Measurements from ENCODE around the gene POU4F3. TPM values are rescaled to one million over a fixed set of nuclear protein-coding genes. Genes with fewer than 3 reads are reported as not detected.

Gene POU4F3
- total RNA-seq, 1 experiment from 2014 or later: not detected

DNA sequence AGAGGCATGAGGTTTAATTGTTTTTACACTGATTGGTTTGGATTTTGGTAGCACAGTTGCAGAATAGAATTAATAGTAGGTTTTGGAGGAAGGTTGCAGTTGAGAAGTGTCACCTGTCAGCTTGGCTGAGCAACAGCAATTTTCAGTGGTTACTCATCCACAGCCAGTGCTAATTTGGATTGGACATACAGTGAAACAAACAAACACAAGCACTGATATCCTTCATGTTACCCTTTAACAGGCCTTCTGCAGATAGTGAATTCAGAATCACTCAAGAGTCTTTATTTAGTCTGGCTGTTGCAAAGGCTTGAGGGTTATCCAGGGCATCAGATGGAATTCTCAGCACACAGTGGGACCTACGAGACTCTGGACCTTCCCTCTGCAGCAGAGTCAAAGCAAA is 31.8 kb upstream of the POU4F3 start:
- no peak for ATAC-seq
- peaks cover 10% of the 10 kb centered on the region for H3K4me1 Mint-ChIP-seq
- no peaks in the 10 kb centered on the region for H3K36me3 Mint-ChIP-seq
- ChIA-PET CTCF (no interaction called here), POLR2A (no interaction called here)
- TF ChIP-seq, protein P1, sequence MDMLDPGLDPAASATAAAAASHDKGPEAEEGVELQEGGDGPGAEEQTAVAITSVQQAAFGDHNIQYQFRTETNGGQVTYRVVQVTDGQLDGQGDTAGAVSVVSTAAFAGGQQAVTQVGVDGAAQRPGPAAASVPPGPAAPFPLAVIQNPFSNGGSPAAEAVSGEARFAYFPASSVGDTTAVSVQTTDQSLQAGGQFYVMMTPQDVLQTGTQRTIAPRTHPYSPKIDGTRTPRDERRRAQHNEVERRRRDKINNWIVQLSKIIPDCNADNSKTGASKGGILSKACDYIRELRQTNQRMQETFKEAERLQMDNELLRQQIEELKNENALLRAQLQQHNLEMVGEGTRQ (CRISPR knock-in tag; IDR thresholded peaks at IDR 0.05): no peak
- TF ChIP-seq CBFB (CRISPR knock-in tag; IDR thresholded peaks at IDR 0.05; ENCODE audit: low read depth) (no peak), NFYB (CRISPR knock-in tag; conservative IDR thresholded peaks at IDR 0.05; ENCODE audit: low read depth) (no peak), RELA (CRISPR knock-in tag; IDR thresholded peaks at IDR 0.05; ENCODE audit: borderline replicate concordance) (no peak), FOXP1 (CRISPR knock-in tag; IDR thresholded peaks at IDR 0.05; ENCODE audit: borderline replicate concordance) (no peak), NFE2L1 (CRISPR knock-in tag; IDR thresholded peaks at IDR 0.05) (no peak), ZNF416 (CRISPR knock-in tag; IDR thresholded peaks at IDR 0.05) (no peak), NR2C2 (CRISPR knock-in tag; IDR thresholded peaks at IDR 0.05) (no peak), PRRX2 (CRISPR knock-in tag; IDR thresholded peaks at IDR 0.05) (no peak), RORB (CRISPR knock-in tag; IDR thresholded peaks at IDR 0.05) (no peak), OVOL2 (CRISPR knock-in tag; IDR thresholded peaks at IDR 0.05; ENCODE audit: borderline replicate concordance) (no peak), SOX15 (CRISPR knock-in tag; IDR thresholded peaks at IDR 0.05) (no peak), KAT7 (CRISPR knock-in tag; IDR thresholded peaks at IDR 0.05; ENCODE audit: borderline replicate concordance) (no peak)
- TF ChIP-seq, protein P2, sequence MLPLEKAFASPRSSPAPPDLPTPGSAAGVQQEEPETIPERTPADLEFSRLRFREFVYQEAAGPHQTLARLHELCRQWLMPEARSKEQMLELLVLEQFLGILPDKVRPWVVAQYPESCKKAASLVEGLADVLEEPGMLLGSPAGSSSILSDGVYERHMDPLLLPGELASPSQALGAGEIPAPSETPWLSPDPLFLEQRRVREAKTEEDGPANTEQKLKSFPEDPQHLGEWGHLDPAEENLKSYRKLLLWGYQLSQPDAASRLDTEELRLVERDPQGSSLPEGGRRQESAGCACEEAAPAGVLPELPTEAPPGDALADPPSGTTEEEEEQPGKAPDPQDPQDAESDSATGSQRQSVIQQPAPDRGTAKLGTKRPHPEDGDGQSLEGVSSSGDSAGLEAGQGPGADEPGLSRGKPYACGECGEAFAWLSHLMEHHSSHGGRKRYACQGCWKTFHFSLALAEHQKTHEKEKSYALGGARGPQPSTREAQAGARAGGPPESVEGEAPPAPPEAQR (CRISPR knock-in tag; IDR thresholded peaks at IDR 0.05): no peak
- TF ChIP-seq, protein P3, sequence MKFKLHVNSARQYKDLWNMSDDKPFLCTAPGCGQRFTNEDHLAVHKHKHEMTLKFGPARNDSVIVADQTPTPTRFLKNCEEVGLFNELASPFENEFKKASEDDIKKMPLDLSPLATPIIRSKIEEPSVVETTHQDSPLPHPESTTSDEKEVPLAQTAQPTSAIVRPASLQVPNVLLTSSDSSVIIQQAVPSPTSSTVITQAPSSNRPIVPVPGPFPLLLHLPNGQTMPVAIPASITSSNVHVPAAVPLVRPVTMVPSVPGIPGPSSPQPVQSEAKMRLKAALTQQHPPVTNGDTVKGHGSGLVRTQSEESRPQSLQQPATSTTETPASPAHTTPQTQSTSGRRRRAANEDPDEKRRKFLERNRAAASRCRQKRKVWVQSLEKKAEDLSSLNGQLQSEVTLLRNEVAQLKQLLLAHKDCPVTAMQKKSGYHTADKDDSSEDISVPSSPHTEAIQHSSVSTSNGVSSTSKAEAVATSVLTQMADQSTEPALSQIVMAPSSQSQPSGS (CRISPR knock-in tag; IDR thresholded peaks at IDR 0.05; ENCODE audit: borderline replicate concordance, low read depth): no peak
- TF ChIP-seq, protein P4, sequence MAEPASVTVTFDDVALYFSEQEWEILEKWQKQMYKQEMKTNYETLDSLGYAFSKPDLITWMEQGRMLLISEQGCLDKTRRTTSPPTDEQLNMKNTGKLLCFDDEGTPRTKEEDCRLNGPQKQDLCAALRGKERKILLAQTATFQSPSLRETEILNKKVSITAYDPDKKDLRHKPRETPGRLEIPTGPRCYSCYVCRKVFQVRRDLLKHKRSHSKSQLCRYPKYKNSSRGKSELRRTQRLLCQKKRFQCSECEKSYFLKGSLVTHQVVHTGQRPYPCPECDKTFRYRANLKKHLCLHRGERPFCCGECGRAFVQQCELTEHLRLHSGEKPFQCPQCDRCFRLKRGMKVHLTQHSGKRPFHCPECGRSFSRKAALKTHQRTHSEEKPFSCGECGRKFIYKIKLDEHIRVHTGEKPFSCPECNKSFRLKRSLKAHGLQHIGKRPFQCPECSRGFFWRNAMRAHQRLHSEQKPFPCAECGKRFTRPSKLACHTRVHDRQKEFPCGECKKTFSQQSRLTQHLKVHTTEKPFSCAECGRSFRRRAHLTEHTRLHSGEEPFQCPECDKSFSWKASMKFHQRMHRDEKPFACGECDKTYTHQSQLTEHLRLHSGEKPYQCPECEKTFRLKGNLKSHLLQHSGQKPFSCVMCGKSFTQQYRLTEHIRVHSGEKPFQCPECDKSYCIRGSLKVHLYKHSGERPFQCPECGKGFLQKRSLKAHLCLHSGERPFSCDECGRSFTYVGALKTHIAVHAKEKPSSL (CRISPR knock-in tag; conservative IDR thresholded peaks at IDR 0.05): no peak
- TF ChIP-seq, protein P5, sequence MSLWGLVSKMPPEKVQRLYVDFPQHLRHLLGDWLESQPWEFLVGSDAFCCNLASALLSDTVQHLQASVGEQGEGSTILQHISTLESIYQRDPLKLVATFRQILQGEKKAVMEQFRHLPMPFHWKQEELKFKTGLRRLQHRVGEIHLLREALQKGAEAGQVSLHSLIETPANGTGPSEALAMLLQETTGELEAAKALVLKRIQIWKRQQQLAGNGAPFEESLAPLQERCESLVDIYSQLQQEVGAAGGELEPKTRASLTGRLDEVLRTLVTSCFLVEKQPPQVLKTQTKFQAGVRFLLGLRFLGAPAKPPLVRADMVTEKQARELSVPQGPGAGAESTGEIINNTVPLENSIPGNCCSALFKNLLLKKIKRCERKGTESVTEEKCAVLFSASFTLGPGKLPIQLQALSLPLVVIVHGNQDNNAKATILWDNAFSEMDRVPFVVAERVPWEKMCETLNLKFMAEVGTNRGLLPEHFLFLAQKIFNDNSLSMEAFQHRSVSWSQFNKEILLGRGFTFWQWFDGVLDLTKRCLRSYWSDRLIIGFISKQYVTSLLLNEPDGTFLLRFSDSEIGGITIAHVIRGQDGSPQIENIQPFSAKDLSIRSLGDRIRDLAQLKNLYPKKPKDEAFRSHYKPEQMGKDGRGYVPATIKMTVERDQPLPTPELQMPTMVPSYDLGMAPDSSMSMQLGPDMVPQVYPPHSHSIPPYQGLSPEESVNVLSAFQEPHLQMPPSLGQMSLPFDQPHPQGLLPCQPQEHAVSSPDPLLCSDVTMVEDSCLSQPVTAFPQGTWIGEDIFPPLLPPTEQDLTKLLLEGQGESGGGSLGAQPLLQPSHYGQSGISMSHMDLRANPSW (CRISPR knock-in tag; conservative IDR thresholded peaks at IDR 0.05; ENCODE audit: low read depth): no peak
- TF ChIP-seq, protein P6, sequence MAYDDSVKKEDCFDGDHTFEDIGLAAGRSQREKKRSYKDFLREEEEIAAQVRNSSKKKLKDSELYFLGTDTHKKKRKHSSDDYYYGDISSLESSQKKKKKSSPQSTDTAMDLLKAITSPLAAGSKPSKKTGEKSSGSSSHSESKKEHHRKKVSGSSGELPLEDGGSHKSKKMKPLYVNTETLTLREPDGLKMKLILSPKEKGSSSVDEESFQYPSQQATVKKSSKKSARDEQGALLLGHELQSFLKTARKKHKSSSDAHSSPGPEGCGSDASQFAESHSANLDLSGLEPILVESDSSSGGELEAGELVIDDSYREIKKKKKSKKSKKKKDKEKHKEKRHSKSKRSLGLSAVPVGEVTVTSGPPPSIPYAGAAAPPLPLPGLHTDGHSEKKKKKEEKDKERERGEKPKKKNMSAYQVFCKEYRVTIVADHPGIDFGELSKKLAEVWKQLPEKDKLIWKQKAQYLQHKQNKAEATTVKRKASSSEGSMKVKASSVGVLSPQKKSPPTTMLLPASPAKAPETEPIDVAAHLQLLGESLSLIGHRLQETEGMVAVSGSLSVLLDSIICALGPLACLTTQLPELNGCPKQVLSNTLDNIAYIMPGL (CRISPR knock-in tag; IDR thresholded peaks at IDR 0.05): no peak
- TF ChIP-seq, protein P7, sequence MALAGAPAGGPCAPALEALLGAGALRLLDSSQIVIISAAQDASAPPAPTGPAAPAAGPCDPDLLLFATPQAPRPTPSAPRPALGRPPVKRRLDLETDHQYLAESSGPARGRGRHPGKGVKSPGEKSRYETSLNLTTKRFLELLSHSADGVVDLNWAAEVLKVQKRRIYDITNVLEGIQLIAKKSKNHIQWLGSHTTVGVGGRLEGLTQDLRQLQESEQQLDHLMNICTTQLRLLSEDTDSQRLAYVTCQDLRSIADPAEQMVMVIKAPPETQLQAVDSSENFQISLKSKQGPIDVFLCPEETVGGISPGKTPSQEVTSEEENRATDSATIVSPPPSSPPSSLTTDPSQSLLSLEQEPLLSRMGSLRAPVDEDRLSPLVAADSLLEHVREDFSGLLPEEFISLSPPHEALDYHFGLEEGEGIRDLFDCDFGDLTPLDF (CRISPR knock-in tag; IDR thresholded peaks at IDR 0.05): no peak
- H3K4me3 Mint-ChIP-seq: no peak overlapping the region
- no peaks in the 10 kb centered on the region; the same call in none of the 2 replicates for H3K27me3 Mint-ChIP-seq (ENCODE audit: low read depth)
- no peaks in the 10 kb centered on the region for H3K9me3 Mint-ChIP-seq
- DNase-seq (ENCODE audit: low spot score): no peak
- H3K27ac Mint-ChIP-seq: no peak overlapping the region

Measured in WTC11 (cell line).